Panc1 (cell line): ENCODE measurements around the gene INSIG2. TPM values are rescaled to one million over a fixed set of nuclear protein-coding genes. Genes with fewer than 3 reads are reported as not detected.
A peak's percentile ranks its signal among the peaks of the same experiment; 100 is the strongest.

Source experiments
- ATAC-seq: fragments of 200-7000 bp; cut with Tn5 transposase; 2 replicates; pipeline ENCODE4 v1.9.1; 2020; ENCODE audit warnings: mild to moderate bottlenecking, moderate library complexity
- BruUV-seq: library from RNA; stranded (reverse); fragments of 400-500 nt; replicated peaks from 2 replicates; lab custom pipeline; 2021; lab: Mats Ljungman, UMichigan
- CTCF ChIA-PET: fragments of 300-600 bp; sonication (Branson Sonifier 250); formaldehyde crosslinking; loops from one replicate; lab custom pipeline; 2022; ENCODE audit warnings: antibody characterized with exemption; lab: Charles Lee
- POLR2A ChIA-PET: fragments of 300-600 bp; sonication (Branson Sonifier 250); formaldehyde crosslinking; loops from one replicate; lab custom pipeline; 2022; ENCODE audit warnings: antibody characterized with exemption; lab: Charles Lee
- DNase-seq: peaks from one replicate; pipeline ENCODE4 v3.0.0-alpha.2; 2010; ENCODE audit warnings: low read depth, low spot score
- H3K27ac ChIP-seq: 2 replicates; pipeline ENCODE4 v1.5.1; 2011; ENCODE audit warnings: mild to moderate bottlenecking, low read length, inconsistent platforms
- H3K27me3 ChIP-seq: fragments of 200-500 bp; sonication (Bioruptor generic); 2 replicates; pipeline ENCODE4 v1.6.0; 2014; ENCODE audit warnings: low read length, inconsistent platforms; ENCODE audit not compliant: control insufficient read depth, insufficient read depth
- H3K36me3 ChIP-seq: fragments of 200-500 bp; sonication (Bioruptor generic); 2 replicates; pipeline ENCODE4 v1.5.1; 2014; ENCODE audit warnings: inconsistent platforms, mild to moderate bottlenecking, low read length, moderate library complexity; ENCODE audit not compliant: control insufficient read depth, insufficient read depth
- H3K4me1 ChIP-seq: 2 replicates; pipeline ENCODE4 v1.5.1; 2011; ENCODE audit warnings: inconsistent platforms, mild to moderate bottlenecking, low read length, moderate library complexity; ENCODE audit not compliant: control insufficient read depth, insufficient read depth
- H3K4me3 ChIP-seq, 2 experiments: 2 replicates each; pipeline ENCODE4 v1.5.1; 2011 to 2012; ENCODE audit warnings: low read depth in 2 of 2, low read length in 2 of 2, mild to moderate bottlenecking in 2 of 2, inconsistent platforms in 1 of 2, moderate library complexity in 1 of 2
- H3K9me3 ChIP-seq: fragments of 200-500 bp; sonication (Bioruptor generic); 2 replicates; pipeline ENCODE4 v1.5.1; 2014; ENCODE audit warnings: low read depth, mild to moderate bottlenecking, inconsistent platforms, low read length, moderate library complexity; ENCODE audit not compliant: control insufficient read depth, insufficient read depth
- POLR2AphosphoS5 ChIP-seq: IDR thresholded peaks from 2 replicates; pipeline ENCODE4 v1.6.1; 2012; ENCODE audit warnings: mild to moderate bottlenecking, low read depth, low read length, moderate library complexity
- SIN3A ChIP-seq: IDR thresholded peaks from 2 replicates; pipeline ENCODE4 v1.6.1; 2012; ENCODE audit warnings: low read depth, mild to moderate bottlenecking, low read length, moderate library complexity, borderline replicate concordance; ENCODE audit not compliant: insufficient read depth
- TCF7L2 ChIP-seq: IDR thresholded peaks from 2 replicates; pipeline ENCODE4 v1.6.1; 2011; ENCODE audit warnings: mild to moderate bottlenecking, low read depth, low read length, inconsistent platforms
- in situ Hi-C: cut with HindIII; loops from 2 replicates; pipeline ENCODE4 v1.10.0; 2016; ENCODE audit warnings: low sequenced_read_pairs, low pct_unique_long_range_greater_than_20kb
- intact Hi-C: fragments of 100-400 bp; cut with micrococcal nuclease; formaldehyde crosslinking; loops from one replicate; pipeline ENCODE4 v1.10.0; 2022; ENCODE audit not compliant: unreplicated experiment
- total RNA-seq: library from RNA; stranded (reverse); gene quantifications from one replicate; pipeline ENCODE4 v1.2.1, GENCODE V29; 2021; ENCODE audit not compliant: unreplicated experiment
- TF ChIP-seq, protein P1 (sequence below), 2 experiments: IDR thresholded peaks; 2 replicates each; pipeline ENCODE4 v1.6.1; 2011 to 2012; ENCODE audit warnings: low read depth in 2 of 2, control low read depth in 1 of 2, low read length in 1 of 2, mild to moderate bottlenecking in 1 of 2, moderate library complexity in 1 of 2; ENCODE audit not compliant: insufficient read depth in 1 of 2
- TF ChIP-seq, protein P2 (sequence below): fragments of 450-650 bp; IDR thresholded peaks from 2 replicates; pipeline ENCODE4 v1.5.1; 2017; ENCODE audit warnings: mild to moderate bottlenecking

Gene INSIG2
- total RNA-seq, 1 experiment from 2014 or later: 9.9 TPM

DNA sequence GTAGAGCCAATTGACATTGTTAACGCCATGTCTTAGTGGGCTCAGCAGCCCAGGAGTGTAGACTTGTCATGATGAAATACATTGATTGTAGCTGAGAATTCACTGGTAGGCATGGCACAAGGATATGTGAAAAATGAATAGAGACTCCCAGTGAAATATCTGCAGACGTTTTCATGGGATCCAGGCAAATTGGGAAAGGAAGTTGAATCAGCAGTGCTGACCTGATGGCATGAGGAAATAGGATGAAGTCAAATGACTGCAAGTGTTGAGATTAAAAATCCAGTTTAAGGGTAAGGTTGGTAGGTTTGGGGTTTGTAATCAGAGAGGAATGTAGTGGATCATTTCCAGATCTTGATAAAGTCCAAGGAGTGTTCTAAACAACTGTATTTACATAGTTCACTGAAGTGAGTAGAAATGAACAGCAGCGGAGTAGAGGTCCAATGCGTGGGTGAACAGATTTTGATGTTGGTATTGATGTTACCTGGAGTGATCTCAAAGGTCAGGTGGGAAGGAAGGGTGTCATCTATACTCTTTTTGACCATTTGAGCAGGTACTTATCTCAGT lies 24.6 kb downstream of the INSIG2 start:
- CTCF ChIA-PET: no interaction called here
- POLR2A ChIA-PET: no interaction called here
- intact Hi-C loops (no loop called here), in situ Hi-C loops (no loop called here)
- Histone ChIP-seq H3K27me3 (no peaks in the 10 kb centered on the region), H3K4me1 (peaks cover 10% of the 10 kb centered on the region), H3K4me3 (no peak overlapping the region), H3K9me3 (no peaks in the 10 kb centered on the region), H3K36me3 (no peaks in the 10 kb centered on the region), H3K27ac (peak overlapping the region; percentile 51)
- TF ChIP-seq TCF7L2 (no peak), POLR2AphosphoS5 (no peak), SIN3A (no peak)
- TF ChIP-seq, protein P1, sequence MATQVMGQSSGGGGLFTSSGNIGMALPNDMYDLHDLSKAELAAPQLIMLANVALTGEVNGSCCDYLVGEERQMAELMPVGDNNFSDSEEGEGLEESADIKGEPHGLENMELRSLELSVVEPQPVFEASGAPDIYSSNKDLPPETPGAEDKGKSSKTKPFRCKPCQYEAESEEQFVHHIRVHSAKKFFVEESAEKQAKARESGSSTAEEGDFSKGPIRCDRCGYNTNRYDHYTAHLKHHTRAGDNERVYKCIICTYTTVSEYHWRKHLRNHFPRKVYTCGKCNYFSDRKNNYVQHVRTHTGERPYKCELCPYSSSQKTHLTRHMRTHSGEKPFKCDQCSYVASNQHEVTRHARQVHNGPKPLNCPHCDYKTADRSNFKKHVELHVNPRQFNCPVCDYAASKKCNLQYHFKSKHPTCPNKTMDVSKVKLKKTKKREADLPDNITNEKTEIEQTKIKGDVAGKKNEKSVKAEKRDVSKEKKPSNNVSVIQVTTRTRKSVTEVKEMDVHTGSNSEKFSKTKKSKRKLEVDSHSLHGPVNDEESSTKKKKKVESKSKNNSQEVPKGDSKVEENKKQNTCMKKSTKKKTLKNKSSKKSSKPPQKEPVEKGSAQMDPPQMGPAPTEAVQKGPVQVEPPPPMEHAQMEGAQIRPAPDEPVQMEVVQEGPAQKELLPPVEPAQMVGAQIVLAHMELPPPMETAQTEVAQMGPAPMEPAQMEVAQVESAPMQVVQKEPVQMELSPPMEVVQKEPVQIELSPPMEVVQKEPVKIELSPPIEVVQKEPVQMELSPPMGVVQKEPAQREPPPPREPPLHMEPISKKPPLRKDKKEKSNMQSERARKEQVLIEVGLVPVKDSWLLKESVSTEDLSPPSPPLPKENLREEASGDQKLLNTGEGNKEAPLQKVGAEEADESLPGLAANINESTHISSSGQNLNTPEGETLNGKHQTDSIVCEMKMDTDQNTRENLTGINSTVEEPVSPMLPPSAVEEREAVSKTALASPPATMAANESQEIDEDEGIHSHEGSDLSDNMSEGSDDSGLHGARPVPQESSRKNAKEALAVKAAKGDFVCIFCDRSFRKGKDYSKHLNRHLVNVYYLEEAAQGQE (IDR thresholded peaks at IDR 0.05; ENCODE audit: insufficient read depth in 1 of 2, low read depth in 2 of 2, low read length in 1 of 2): no peak
- TF ChIP-seq, protein P2, sequence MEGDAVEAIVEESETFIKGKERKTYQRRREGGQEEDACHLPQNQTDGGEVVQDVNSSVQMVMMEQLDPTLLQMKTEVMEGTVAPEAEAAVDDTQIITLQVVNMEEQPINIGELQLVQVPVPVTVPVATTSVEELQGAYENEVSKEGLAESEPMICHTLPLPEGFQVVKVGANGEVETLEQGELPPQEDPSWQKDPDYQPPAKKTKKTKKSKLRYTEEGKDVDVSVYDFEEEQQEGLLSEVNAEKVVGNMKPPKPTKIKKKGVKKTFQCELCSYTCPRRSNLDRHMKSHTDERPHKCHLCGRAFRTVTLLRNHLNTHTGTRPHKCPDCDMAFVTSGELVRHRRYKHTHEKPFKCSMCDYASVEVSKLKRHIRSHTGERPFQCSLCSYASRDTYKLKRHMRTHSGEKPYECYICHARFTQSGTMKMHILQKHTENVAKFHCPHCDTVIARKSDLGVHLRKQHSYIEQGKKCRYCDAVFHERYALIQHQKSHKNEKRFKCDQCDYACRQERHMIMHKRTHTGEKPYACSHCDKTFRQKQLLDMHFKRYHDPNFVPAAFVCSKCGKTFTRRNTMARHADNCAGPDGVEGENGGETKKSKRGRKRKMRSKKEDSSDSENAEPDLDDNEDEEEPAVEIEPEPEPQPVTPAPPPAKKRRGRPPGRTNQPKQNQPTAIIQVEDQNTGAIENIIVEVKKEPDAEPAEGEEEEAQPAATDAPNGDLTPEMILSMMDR: no peak
- ATAC-seq: peak; percentile 92
- no TSS peak for BruUV-seq
- peak; percentile 90 for DNase-seq

DNA sequence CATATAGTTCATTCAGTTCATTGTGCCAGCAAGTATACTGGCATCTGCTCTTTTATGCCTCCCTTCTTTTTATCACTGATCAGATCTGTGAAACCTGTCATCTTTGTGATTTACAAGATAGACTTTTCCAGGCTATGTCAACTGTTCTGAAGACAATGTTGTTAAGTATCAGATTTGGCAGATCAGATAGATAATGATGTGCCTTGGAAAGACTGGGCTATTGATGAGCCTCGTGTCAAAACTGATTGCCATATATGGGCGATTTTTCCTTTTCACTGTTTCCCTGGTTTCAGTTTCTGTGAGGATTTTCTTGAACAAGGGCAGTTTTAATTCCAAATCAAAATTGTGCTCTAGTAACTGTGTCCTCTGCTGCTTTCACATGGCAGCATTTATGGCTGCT lies 26.6 kb downstream of the INSIG2 start:
- POLR2A ChIA-PET: no interaction called here
- ATAC-seq (no peak), DNase-seq (no peak)
- TF ChIP-seq POLR2AphosphoS5: no peak
- no peak for TF ChIP-seq SIN3A
- TF ChIP-seq, protein P1 (IDR thresholded peaks at IDR 0.05; ENCODE audit: insufficient read depth in 1 of 2, low read depth in 2 of 2, low read length in 1 of 2): no peak
- no peak for TF ChIP-seq TCF7L2
- TF ChIP-seq, protein P2: no peak
- BruUV-seq: no TSS peak
- H3K9me3 ChIP-seq: no peaks in the 10 kb centered on the region
- intact Hi-C loops: no loop called here
- H3K27me3 ChIP-seq: no peaks in the 10 kb centered on the region
- in situ Hi-C loops: no loop called here
- H3K4me1 ChIP-seq: peaks cover 10% of the 10 kb centered on the region
- no peak overlapping the region for H3K27ac ChIP-seq
- CTCF ChIA-PET: no interaction called here
- H3K36me3 ChIP-seq: no peaks in the 10 kb centered on the region
- no peak overlapping the region for H3K4me3 ChIP-seq
